Activated naive CD4-positive, alpha-beta T cell treated with Interleukin-2 at 50 U/mL for 16 hours (primary cell): ENCODE results near the gene SYNGAP1.
"Not testable (repeated sequence)": the region's sequence is repeated elsewhere in the genome, so short reads cannot be mapped to it uniquely, and the experiment has no call there.

Experiments used
- DNase-seq: peaks from one replicate; pipeline ENCODE4 v3.0.0-alpha.2; 2020

The SYNGAP1 gene

GRCh38 chr6:33483678-33484077 is 63.8 kb downstream of the SYNGAP1 start:
- DNase-seq: no peak

GRCh38 chr6:33484673-33485262 is 64.9 kb downstream of the SYNGAP1 start:
- not testable (repeated sequence) for DNase-seq

GRCh38 chr6:33485680-33486079 is 65.8 kb downstream of the SYNGAP1 start:
- not testable (repeated sequence) for DNase-seq

GRCh38 chr6:33488339-33488738 is 68.5 kb downstream of the SYNGAP1 start:
- DNase-seq: no peak

GRCh38 chr6:33490198-33490597 is 70.3 kb downstream of the SYNGAP1 start:
- DNase-seq: no peak

GRCh38 chr6:33490621-33491020 is 70.8 kb downstream of the SYNGAP1 start:
- DNase-seq: no peak

- DNase-seq: no peak
These were observed 72.2 kb downstream of the SYNGAP1 start for GRCh38 chr6:33492093-33492492.

GRCh38 chr6:33497157-33497556 is 77.3 kb downstream of the SYNGAP1 start:
- DNase-seq: no peak

GRCh38 chr6:33502486-33502885 is 82.6 kb downstream of the SYNGAP1 start:
- no peak for DNase-seq

GRCh38 chr6:33504486-33504885 is 84.6 kb downstream of the SYNGAP1 start:
- DNase-seq: no peak
